Effector CD8-positive, alpha-beta T cell (primary cell): ENCODE measurements around the gene TCF25.

Experiments used
- DNase-seq: peaks from one replicate; lab custom pipeline; 2025; lab: John Stamatoyannopoulos, UW

Gene TCF25

GRCh38 chr16:89880477-89881367, 7.3 kb downstream of the TCF25 start:
- no peak for DNase-seq

GRCh38 chr16:89881368-89881730, 8.0 kb downstream of the TCF25 start:
- DNase-seq = no peak

GRCh38 chr16:89883346-89884040, 10.1 kb downstream of the TCF25 start:
- no peak for DNase-seq

GRCh38 chr16:89884041-89884421, 10.6 kb downstream of the TCF25 start:
- no peak for DNase-seq

GRCh38 chr16:89887243-89887642, 13.9 kb downstream of the TCF25 start:
- DNase-seq = no peak

GRCh38 chr16:89890200-89890599, 16.8 kb downstream of the TCF25 start:
- no peak for DNase-seq

GRCh38 chr16:89890886-89891657, 17.7 kb downstream of the TCF25 start:
- DNase-seq = no peak

- DNase-seq = no peak
These were observed 18.8 kb downstream of the TCF25 start for GRCh38 chr16:89892055-89892630.

- no peak for DNase-seq
These were observed 19.2 kb downstream of the TCF25 start for GRCh38 chr16:89892635-89893034.

- no peak for DNase-seq
These were observed 20.5 kb downstream of the TCF25 start for GRCh38 chr16:89893642-89894548.

GRCh38 chr16:89895482-89896250, 22.3 kb downstream of the TCF25 start:
- DNase-seq = no peak

- DNase-seq = no peak
These were observed 23.8 kb downstream of the TCF25 start for GRCh38 chr16:89897204-89897603.

GRCh38 chr16:89898201-89898967, 25.0 kb downstream of the TCF25 start:
- no peak for DNase-seq

- no peak for DNase-seq
These were observed 26.6 kb downstream of the TCF25 start for GRCh38 chr16:89899879-89900481.

- no peak for DNase-seq
These were observed 27.5 kb downstream of the TCF25 start for GRCh38 chr16:89900885-89901284.

GRCh38 chr16:89902980-89903379, 29.6 kb downstream of the TCF25 start:
- no peak for DNase-seq

GRCh38 chr16:89903908-89904515, 30.6 kb downstream of the TCF25 start:
- DNase-seq = no peak

- DNase-seq = no peak
These were observed 31.5 kb downstream of the TCF25 start for GRCh38 chr16:89904606-89905510.
